Naive thymus-derived CD8-positive, alpha-beta T cell (primary cell): Measurements from ENCODE around the gene WBP11. TPM values are rescaled to one million over a fixed set of nuclear protein-coding genes. Genes with fewer than 3 reads are reported as not detected.
A peak's percentile ranks its signal among the peaks of the same experiment; 100 is the strongest.

Experiments used
- ATAC-seq, 2 donors: fragments of 150-1000 bp; cut with Tn5 transposase in 1 of 2; sonication (Bioruptor Pico), chemical (Tn5 transposase) in 1 of 2; 1 replicate in 1 of 2; 2 replicates in 1 of 2; pipeline ENCODE4 v1.10.0; 2021; ENCODE audit warnings: mild to moderate bottlenecking in 2 of 2, moderate library complexity in 2 of 2
- POLR2A ChIA-PET: fragments of 350-600 bp; sonication (Branson Sonifier 250); formaldehyde crosslinking; loops from one replicate; lab custom pipeline; 2021; ENCODE audit warnings: antibody characterized with exemption; lab: Charles Lee
- DNase-seq, 10 donors: peaks; one replicate each; pipeline versions ENCODE4 v3.0.0 to v3.0.0-alpha.2; 2020 to 2022
- H3K27ac Mint-ChIP-seq, 10 donors: one replicate each; pipeline ENCODE4 v1.8.0; 2020 to 2022; ENCODE audit warnings: mild to moderate bottlenecking in 10 of 10, mixed read lengths in 10 of 10, moderate library complexity in 4 of 10, inconsistent platforms in 1 of 10
- H3K27me3 Mint-ChIP-seq, 5 donors: one replicate each; pipeline ENCODE4 v1.8.0; 2021 to 2022; ENCODE audit warnings: mixed read lengths in 5 of 5
- H3K36me3 Mint-ChIP-seq, 3 donors: one replicate each; pipeline ENCODE4 v1.8.0; 2020 to 2022; ENCODE audit warnings: mixed read lengths in 3 of 3, mild to moderate bottlenecking in 2 of 3, inconsistent platforms in 1 of 3
- H3K4me1 Mint-ChIP-seq, 4 donors: one replicate each; pipeline ENCODE4 v1.8.0; 2021 to 2022; ENCODE audit warnings: mixed read lengths in 4 of 4
- H3K4me3 Mint-ChIP-seq, 10 donors: one replicate each; pipeline ENCODE4 v1.8.0; 2020 to 2022; ENCODE audit warnings: mild to moderate bottlenecking in 10 of 10, mixed read lengths in 10 of 10, moderate library complexity in 6 of 10, inconsistent platforms in 1 of 10
- H3K9me3 Mint-ChIP-seq, 9 donors: one replicate each; pipeline ENCODE4 v1.8.0; 2020 to 2022; ENCODE audit warnings: mixed read lengths in 9 of 9, mild to moderate bottlenecking in 3 of 9, inconsistent platforms in 1 of 9, moderate library complexity in 1 of 9
- polyA plus RNA-seq, 3 donors: library from polyadenylated mRNA; unstranded; fragments of 300-500 nt; fragmentation: Illumina TruSeq; gene quantifications; one replicate each; pipeline ENCODE4 v1.2.3, GENCODE V29; 2021
- total RNA-seq, 8 experiments: library from RNA in 2 of 8; stranded (reverse) in 2 of 8; gene quantifications; one replicate each; pipeline ENCODE4 v1.2.3 and lab custom pipeline; 2021 to 2026

Gene WBP11
- 100 to 1,000 TPM in 1 of 2 experiments, 10 to 100 TPM in 1; 93.8 to 106 TPM for total RNA-seq
- polyA plus RNA-seq, result 10 to 100 TPM; 59.5 to 66.5 (median 59.8) TPM
- 106 to 207 (median 123) reads per million in 6 experiments for total RNA-seq (lab: John Stamatoyannopoulos, UW)

GRCh38 chr12:14803011-14803829, at the start of gene WBP11, which contains the start of gene C12orf60:
Gene WBP11 (minus strand): TSS chr12:14803478. CDS start chr12:14801383, 2,095 bp downstream.
Gene C12orf60 (plus strand): TSS chr12:14803670. CDS start chr12:14822936, 19,266 bp downstream.
- peak; percentile 94 to 97 for ATAC-seq
- POLR2A ChIA-PET, result interaction anchor here (0.7 to 7.3 kb wide), 15 partner anchors 8 to 1802 kb away, joined by 3 to 223 read pairs (median 4); partner anchors contain the start of genes ARHGDIB and ATF7IP
- H3K9me3 Mint-ChIP-seq, result no peaks in the 10 kb centered on the region
- H3K27ac Mint-ChIP-seq, result no peak within 1 kb of the TSS
- H3K4me1 Mint-ChIP-seq, result peaks cover 10 to 24% (median 13%) of the 10 kb centered on the region in 4 donors
- peak; percentile 63 to 96 (median 88) for DNase-seq
- H3K4me3 Mint-ChIP-seq, result no peak within 1 kb of the TSS
- no peaks in the 10 kb centered on the region for H3K27me3 Mint-ChIP-seq
- H3K36me3 Mint-ChIP-seq, result peaks cover 0 to 27% (median 0%) of the 10 kb centered on the region in 3 donors

- Mint-ChIP-seq H3K9me3 (peaks cover 0 to 12% (median 3%) of the 10 kb centered on the region in 9 donors), H3K4me3 (no peak overlapping the region), H3K27me3 (no peaks in the 10 kb centered on the region), H3K36me3 (peaks cover 0 to 12% (median 0%) of the 10 kb centered on the region in 3 donors), H3K27ac (peak overlapping the region in 1 of 10 donors; percentile 86), H3K4me1 (peaks cover 0 to 8% (median 6%) of the 10 kb centered on the region in 4 donors)
- DNase-seq, result no peak
- POLR2A ChIA-PET, result no interaction called here
- ATAC-seq, result no peak
These were observed 49.6 kb upstream of the WBP11 start for GRCh38 chr12:14852880-14853279.

GRCh38 chr12:14850929-14851663, 47.8 kb upstream of the WBP11 start:
- Mint-ChIP-seq H3K27ac (peak overlapping the region in 2 of 10 donors; percentile 15 to 50), H3K36me3 (no peaks in the 10 kb centered on the region), H3K4me3 (no peak overlapping the region)

GRCh38 chr12:14849661-14850060, 46.4 kb upstream of the WBP11 start:
- H3K9me3 Mint-ChIP-seq, result no peaks in the 10 kb centered on the region
- no peak overlapping the region for H3K4me3 Mint-ChIP-seq
- POLR2A ChIA-PET, result interaction anchor here (1.1 kb wide), 1 partner anchor 75 kb away, joined by 3 read pairs; no protein-coding TSS in a partner anchor
- ATAC-seq (no peak), DNase-seq (no peak)
- no peaks in the 10 kb centered on the region for H3K36me3 Mint-ChIP-seq
- H3K4me1 Mint-ChIP-seq, result peaks cover 6 to 23% (median 9%) of the 10 kb centered on the region in 4 donors
- no peak overlapping the region for H3K27ac Mint-ChIP-seq
- H3K27me3 Mint-ChIP-seq, result no peaks in the 10 kb centered on the region

More at GRCh38 chr12:14850929-14851663, 47.8 kb upstream of the WBP11 start:
- POLR2A ChIA-PET, result interaction anchor here (0.7 to 0.8 kb wide), 3 partner anchors 23 to 527 kb away, joined by 3 to 4 read pairs (median 3); no protein-coding TSS in a partner anchor
- DNase-seq, result no peak
- H3K4me1 Mint-ChIP-seq, result peaks cover 3 to 14% (median 7%) of the 10 kb centered on the region in 4 donors
- no peaks in the 10 kb centered on the region for H3K27me3 Mint-ChIP-seq
- H3K9me3 Mint-ChIP-seq, result no peaks in the 10 kb centered on the region
- ATAC-seq, result no peak

- no peak for DNase-seq
- Mint-ChIP-seq H3K9me3 (no peaks in the 10 kb centered on the region), H3K36me3 (no peaks in the 10 kb centered on the region), H3K4me3 (no peak overlapping the region), H3K4me1 (peaks cover 6 to 23% (median 9%) of the 10 kb centered on the region in 4 donors), H3K27ac (peak overlapping the region in 1 of 10 donors; percentile 80), H3K27me3 (no peaks in the 10 kb centered on the region)
- ATAC-seq, result no peak
- POLR2A ChIA-PET, result interaction anchor here (1.2 to 3.1 kb wide), 3 partner anchors 115 to 148 kb away, joined by 3 to 31 read pairs (median 3); partner anchors contain the start of gene ARHGDIB
These were observed 43.8 kb upstream of the WBP11 start for GRCh38 chr12:14846876-14847580.

GRCh38 chr12:14846042-14846587, 42.8 kb upstream of the WBP11 start:
- H3K4me3 Mint-ChIP-seq, result no peak overlapping the region
- no peaks in the 10 kb centered on the region for H3K36me3 Mint-ChIP-seq
- H3K27me3 Mint-ChIP-seq, result no peaks in the 10 kb centered on the region
- DNase-seq, result no peak
- POLR2A ChIA-PET, result interaction anchor here (0.7 to 3.1 kb wide), 2 partner anchors 116 to 149 kb away, joined by 3 to 31 read pairs; partner anchors contain the start of gene ARHGDIB
- ATAC-seq, result no peak
- no peaks in the 10 kb centered on the region for H3K9me3 Mint-ChIP-seq
- H3K4me1 Mint-ChIP-seq, result peaks cover 6 to 20% (median 8%) of the 10 kb centered on the region in 4 donors
- peak overlapping the region in 2 of 10 donors; percentile 2 to 27 for H3K27ac Mint-ChIP-seq

GRCh38 chr12:14845350-14845750, 42.1 kb upstream of the WBP11 start:
- Mint-ChIP-seq H3K36me3 (no peaks in the 10 kb centered on the region), H3K4me3 (peak overlapping the region in 8 of 10 donors; percentile 7 to 70 (median 52)), H3K27me3 (no peaks in the 10 kb centered on the region), H3K9me3 (no peaks in the 10 kb centered on the region), H3K4me1 (peaks cover 6 to 17% (median 8%) of the 10 kb centered on the region in 4 donors), H3K27ac (peak overlapping the region in 8 of 10 donors; percentile 4 to 85 (median 69))
- peak; percentile 53 to 73 for ATAC-seq
- POLR2A ChIA-PET, result interaction anchor here (0.7 to 3.1 kb wide), 2 partner anchors 116 to 150 kb away, joined by 3 to 31 read pairs; partner anchors contain the start of gene ARHGDIB
- DNase-seq, result peak in 9 of 10 donors; percentile 23 to 67 (median 49)

GRCh38 chr12:14844401-14844800, 41.1 kb upstream of the WBP11 start:
- Mint-ChIP-seq H3K4me3 (no peak overlapping the region), H3K4me1 (peaks cover 6 to 17% (median 8%) of the 10 kb centered on the region in 4 donors), H3K36me3 (peaks cover 0 to 3% (median 0%) of the 10 kb centered on the region in 3 donors), H3K27me3 (peaks cover 0 to 9% (median 5%) of the 10 kb centered on the region in 5 donors), H3K9me3 (no peaks in the 10 kb centered on the region), H3K27ac (no peak overlapping the region)
- POLR2A ChIA-PET, result interaction anchor here (0.9 kb wide), 1 partner anchor 73 kb away, joined by 3 read pairs; a partner anchor contains a TSS
- ATAC-seq (no peak), DNase-seq (no peak)

- Mint-ChIP-seq H3K36me3 (peaks cover 0 to 6% (median 0%) of the 10 kb centered on the region in 3 donors), H3K4me1 (peaks cover 6 to 17% (median 8%) of the 10 kb centered on the region in 4 donors), H3K4me3 (no peak within 1 kb of the TSS), H3K27ac (no peak within 1 kb of the TSS), H3K27me3 (peaks cover 2 to 13% (median 10%) of the 10 kb centered on the region in 5 donors), H3K9me3 (no peaks in the 10 kb centered on the region)
- POLR2A ChIA-PET, result interaction anchor here (0.9 kb wide), 1 partner anchor 72 kb away, joined by 3 read pairs; a partner anchor contains a TSS
- no peak for ATAC-seq
- no peak for DNase-seq
These were observed 40.2 kb upstream of the WBP11 start, which contains the start of gene ART4 for GRCh38 chr12:14843425-14843887. Gene ART4 (minus strand): TSS chr12:14843526. CDS start chr12:14843113, 413 bp downstream.

GRCh38 chr12:14842315-14842714, 39.0 kb upstream of the WBP11 start:
- H3K9me3 Mint-ChIP-seq, result no peaks in the 10 kb centered on the region

GRCh38 chr12:14841761-14842160, 38.5 kb upstream of the WBP11 start:
- H3K9me3 Mint-ChIP-seq, result no peaks in the 10 kb centered on the region
- peaks cover 0 to 10% (median 0%) of the 10 kb centered on the region in 3 donors for H3K36me3 Mint-ChIP-seq
- DNase-seq, result no peak
- H3K27me3 Mint-ChIP-seq, result peaks cover 7 to 19% (median 10%) of the 10 kb centered on the region in 5 donors
- no peak overlapping the region for H3K4me3 Mint-ChIP-seq
- POLR2A ChIA-PET, result no interaction called here
- no peak for ATAC-seq
- H3K4me1 Mint-ChIP-seq, result peaks cover 5 to 15% (median 7%) of the 10 kb centered on the region in 4 donors
- no peak overlapping the region for H3K27ac Mint-ChIP-seq

More at GRCh38 chr12:14842315-14842714, 39.0 kb upstream of the WBP11 start:
- no peak overlapping the region for H3K4me3 Mint-ChIP-seq
- H3K27me3 Mint-ChIP-seq, result peaks cover 7 to 18% (median 10%) of the 10 kb centered on the region in 5 donors
- no peak for ATAC-seq
- H3K4me1 Mint-ChIP-seq, result peaks cover 5 to 17% (median 7%) of the 10 kb centered on the region in 4 donors
- POLR2A ChIA-PET, result no interaction called here
- H3K27ac Mint-ChIP-seq, result no peak overlapping the region
- peaks cover 0 to 10% (median 0%) of the 10 kb centered on the region in 3 donors for H3K36me3 Mint-ChIP-seq
- DNase-seq, result no peak
